Stimulated activated CD8-positive, alpha-beta memory T cell treated with anti-CD3 and anti-CD28 coated beads, Interleukin-15, amount 100 ng/mL, for 48 hours (primary cell): Measurements from ENCODE around the gene KRTAP21-1.
A peak's percentile ranks its signal among the peaks of the same experiment; 100 is the strongest.
"Not testable (repeated sequence)": the region's sequence is repeated elsewhere in the genome, so short reads cannot be mapped to it uniquely, and the experiment has no call there.

ENCODE experiments used
- DNase-seq, 2 donors: peaks; one replicate each; pipeline ENCODE4 v3.0.0-alpha.2; 2020; ENCODE audit warnings: low read depth in 2 of 2

The KRTAP21-1 gene

GRCh38 chr21:30755328-30755727, at the start of gene KRTAP21-1:
Gene KRTAP21-1, minus strand, starts transcription at chr21:30755428. Its CDS starts 50 bp downstream, at chr21:30755378.
- not testable (repeated sequence) for DNase-seq

- DNase-seq = no peak
Measured at GRCh38 chr21:30800605-30801004, 45.4 kb upstream of the KRTAP21-1 start.

GRCh38 chr21:30793581-30794314, 38.5 kb upstream of the KRTAP21-1 start:
- DNase-seq = no peak

GRCh38 chr21:30779249-30779648, 24.0 kb upstream of the KRTAP21-1 start:
- no peak for DNase-seq

GRCh38 chr21:30769724-30770431, 14.7 kb upstream of the KRTAP21-1 start:
- DNase-seq = no peak

- DNase-seq = no peak
Measured at GRCh38 chr21:30760776-30761175, 5.5 kb upstream of the KRTAP21-1 start.

GRCh38 chr21:30758306-30758705, 3.1 kb upstream of the KRTAP21-1 start:
- no peak for DNase-seq

GRCh38 chr21:30747159-30747558, 8.1 kb downstream of the KRTAP21-1 start, which contains the start of gene KRTAP21-2:
Gene KRTAP21-2, minus strand, starts transcription at chr21:30747259. Its CDS starts 57 bp downstream, at chr21:30747202.
- no peak for DNase-seq

GRCh38 chr21:30740462-30740861, 14.8 kb downstream of the KRTAP21-1 start:
- no peak for DNase-seq

GRCh38 chr21:30733026-30733425, 22.2 kb downstream of the KRTAP21-1 start:
- DNase-seq = no peak

GRCh38 chr21:30726726-30727125, 28.5 kb downstream of the KRTAP21-1 start:
- DNase-seq = no peak

GRCh38 chr21:30719401-30719800, 35.8 kb downstream of the KRTAP21-1 start:
- no peak for DNase-seq

GRCh38 chr21:30718239-30718909, 36.9 kb downstream of the KRTAP21-1 start, which contains the start of gene KRTAP21-3:
Gene KRTAP21-3, minus strand, starts transcription at chr21:30718777. Its CDS starts 18 bp downstream, at chr21:30718759.
- no peak for DNase-seq

- DNase-seq = no peak
Measured at GRCh38 chr21:30717105-30717504, 38.1 kb downstream of the KRTAP21-1 start.

GRCh38 chr21:30714946-30715345, 40.3 kb downstream of the KRTAP21-1 start:
- DNase-seq = no peak

GRCh38 chr21:30714456-30714855, 40.8 kb downstream of the KRTAP21-1 start:
- no peak for DNase-seq

GRCh38 chr21:30713766-30714165, 41.5 kb downstream of the KRTAP21-1 start:
- DNase-seq = no peak

- peak in 1 of 2 donors; percentile 4 for DNase-seq
Measured at GRCh38 chr21:30710499-30710898, 44.7 kb downstream of the KRTAP21-1 start.

GRCh38 chr21:30707409-30707808, 47.8 kb downstream of the KRTAP21-1 start:
- DNase-seq = no peak
